ENCODE measurements around the gene ADAM15. TPM values are rescaled to one million over a fixed set of nuclear protein-coding genes. Genes with fewer than 3 reads are reported as not detected.
A peak's percentile ranks its signal among the peaks of the same experiment; 100 is the strongest.

ADAM15 gene
- total RNA-seq, result 14.6 and 17.0 TPM in 2 replicates
- total RNA-seq (2013), result 8.6 TPM
- 28.4 and 35.1 TPM in 2 replicates for polyA plus RNA-seq
- 7.3 and 22.6 TPM in 2 replicates for polyA minus RNA-seq

GRCh38 chr1:155050560-155051341 lies at the start of gene ADAM15:
TSS of gene ADAM15 (plus strand) at chr1:155051316. CDS start at chr1:155051387, 71 bp downstream.
- Mint-ChIP-seq H3K4me1 (peaks cover 25% of the 10 kb centered on the region), H3K4me3 (peak within 1 kb of the TSS; percentile 92), H3K27ac (peak within 1 kb of the TSS; percentile 77), H3K27me3 (no peaks in the 10 kb centered on the region), H3K9me3 (ENCODE audit: insufficient read depth) (no peaks in the 10 kb centered on the region)
- ChIA-PET CTCF (interaction anchor here (0.6 to 16.6 kb wide), 19 partner anchors 9 to 491 kb away, joined by 3 to 370 read pairs (median 4); partner anchors contain the start of genes EFNA4, KRTCAP2, PBXIP1 and PMVK), POLR2A (interaction anchor here (0.8 to 2.0 kb wide), 5 partner anchors 9 to 34 kb away, joined by 3 to 8 read pairs (median 6); partner anchors contain the start of gene EFNA4)
- Histone ChIP-seq H4K20me1 (ENCODE audit: control insufficient read depth, insufficient read depth, low read length, poor library complexity, severe bottlenecking) (no peaks in the 10 kb centered on the region), H3K4me3 (ENCODE audit: control extremely low read depth in 1 of 5, extremely low read depth in 1 of 5, insufficient read depth in 1 of 5, low read depth in 2 of 5, low read length in 4 of 5) (peak within 1 kb of the TSS; percentile 44 to 82 (median 76)), H2AFZ (ENCODE audit: insufficient read depth, low read depth, low read length, poor library complexity, severe bottlenecking) (peak within 1 kb of the TSS; percentile 92), H3K79me2 (ENCODE audit: control insufficient read depth, insufficient read depth, low read length) (no peaks in the 10 kb centered on the region), H3K36me3 (replicated peaks in 1 of 2; ENCODE audit: control extremely low read depth in 1 of 2, control insufficient read depth in 1 of 2, extremely low read depth in 1 of 2, insufficient read depth in 2 of 2, low read length in 1 of 2) (no peaks in the 10 kb centered on the region), H3K9ac (ENCODE audit: low read length) (peak within 1 kb of the TSS; percentile 76), H3K4me1 (ENCODE audit: control insufficient read depth in 2 of 2, insufficient read depth in 2 of 2, low read length in 2 of 2) (peaks cover 20 to 30% of the 10 kb centered on the region in 2 donors), H3K27ac (ENCODE audit: low read length in 2 of 2) (peak within 1 kb of the TSS in 1 of 2 donors; percentile 18), H3K27me3 (replicated peaks in 1 of 4; ENCODE audit: control extremely low read depth in 1 of 4, control insufficient read depth in 3 of 4, insufficient read depth in 4 of 4, low read length in 3 of 4) (no peaks in the 10 kb centered on the region), H3K4me2 (replicated peaks; ENCODE audit: low read depth, low read length, poor library complexity, severe bottlenecking) (peak within 1 kb of the TSS; percentile 93), H3K9me3 (ENCODE audit: control extremely low read depth in 1 of 3, control insufficient read depth in 2 of 3, insufficient read depth in 1 of 3, low read length in 2 of 3) (no peaks in the 10 kb centered on the region)
- WGBS (ENCODE audit: insufficient coverage), result under 1% methylated on average over 95 of the region's 99 CpGs
- TF ChIP-seq EZH2 (IDR thresholded peaks at IDR 0.05; ENCODE audit: borderline replicate concordance, insufficient read depth, low read depth, low read length, poor library complexity, severe bottlenecking) (no peak), CTCF (IDR thresholded peaks at IDR 0.05) (peak; percentile 95)
- peak; percentile 83 for DNase-seq
- intact Hi-C loops (cut with micrococcal nuclease), result loop anchor here (1.0 to 2.0 kb wide), 4 partner anchors 11 to 68 kb away; partner anchors contain the start of gene FLAD1
- ATAC-seq (ENCODE audit: low read depth), result peak; percentile 84
